ENCODE results near the gene ABI3BP. TPM values are rescaled to one million over a fixed set of nuclear protein-coding genes. Genes with fewer than 3 reads are reported as not detected.

The ABI3BP gene
- total RNA-seq = 100 to 1,000 TPM in 1 of 2 donors, 10 to 100 TPM in 1; 46.8 to 185 TPM

GRCh38 chr3:100993309-100993708 lies at the start of gene ABI3BP:
Gene ABI3BP (minus strand): TSS chr3:100993421. CDS start chr3:100993384, 37 bp downstream.
- Histone ChIP-seq H3K27me3 (replicated peaks; ENCODE audit: insufficient read depth) (no peaks in the 10 kb centered on the region), H3K27ac (peak within 1 kb of the TSS; percentile 42 to 50), H3K4me1 (ENCODE audit: control insufficient read depth in 1 of 2, low read depth in 2 of 2) (peaks cover 0 to 27% of the 10 kb centered on the region in 2 donors), H3K4me3 (peak within 1 kb of the TSS; percentile 78), H3K36me3 (no peaks in the 10 kb centered on the region), H3K9me3 (no peaks in the 10 kb centered on the region)
- DNase-seq (ENCODE audit: low spot score) (peak; percentile 65), ATAC-seq (ENCODE audit: insufficient number of reproducible peaks, low FRiP score, low read depth) (peak; percentile 83)
- no peak for TF ChIP-seq CTCF (IDR thresholded peaks at IDR 0.05)

DNA sequence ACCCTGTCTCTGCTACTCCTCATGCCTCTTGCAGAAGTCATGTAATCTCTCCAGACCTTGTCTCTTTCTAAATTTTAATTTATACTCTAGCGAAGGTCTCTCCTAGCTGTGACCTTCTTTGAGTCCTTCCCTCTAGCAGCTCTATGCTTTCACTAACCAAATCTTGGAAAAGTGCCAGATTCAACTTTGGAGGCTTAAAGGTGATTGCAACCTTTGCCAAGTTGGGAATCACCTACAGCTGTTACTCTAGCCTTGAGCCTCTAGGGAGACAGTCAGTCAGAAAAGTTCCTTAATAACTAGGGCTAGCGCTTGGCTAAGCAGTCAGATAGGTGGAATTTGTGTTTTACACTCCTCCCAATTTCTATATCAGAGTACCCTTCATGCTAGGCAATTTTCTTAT lies 46.1 kb upstream of the ABI3BP start:
- no peaks in the 10 kb centered on the region for H3K27me3 ChIP-seq (replicated peaks; ENCODE audit: insufficient read depth)
- H3K27ac ChIP-seq = no peak overlapping the region
- H3K4me3 ChIP-seq = no peak overlapping the region
- peaks cover 0 to 33% of the 10 kb centered on the region in 2 donors for H3K4me1 ChIP-seq (ENCODE audit: control insufficient read depth in 1 of 2, low read depth in 2 of 2)
- H3K36me3 ChIP-seq = no peaks in the 10 kb centered on the region
- ATAC-seq (ENCODE audit: insufficient number of reproducible peaks, low FRiP score, low read depth) = no peak
- no peak for DNase-seq (ENCODE audit: low spot score)
- H3K9me3 ChIP-seq = no peaks in the 10 kb centered on the region
- TF ChIP-seq CTCF (IDR thresholded peaks at IDR 0.05) = no peak

DNA sequence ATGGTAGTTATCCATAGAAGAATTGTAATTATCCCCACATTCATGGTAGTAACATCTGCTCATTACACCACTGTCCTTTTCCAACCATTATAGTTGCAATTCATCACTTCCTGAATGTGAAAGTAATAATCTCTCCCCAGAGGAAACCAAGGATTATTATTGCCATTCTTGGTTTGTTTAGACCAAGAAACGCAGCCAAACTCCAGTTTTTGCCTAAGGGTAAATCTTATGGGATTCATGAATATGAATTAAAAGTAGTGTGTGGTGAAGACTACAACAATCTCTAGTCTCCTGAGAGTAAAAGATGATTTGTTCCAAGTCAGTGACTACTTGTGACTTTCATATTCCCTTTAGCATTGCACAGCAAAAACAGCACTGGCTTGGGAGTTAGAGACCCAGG lies 45.7 kb upstream of the ABI3BP start:
- Histone ChIP-seq H3K4me3 (no peak overlapping the region), H3K9me3 (no peaks in the 10 kb centered on the region), H3K27ac (no peak overlapping the region), H3K4me1 (ENCODE audit: control insufficient read depth in 1 of 2, low read depth in 2 of 2) (peaks cover 0 to 33% of the 10 kb centered on the region in 2 donors), H3K27me3 (replicated peaks; ENCODE audit: insufficient read depth) (no peaks in the 10 kb centered on the region), H3K36me3 (no peaks in the 10 kb centered on the region)
- ATAC-seq (ENCODE audit: insufficient number of reproducible peaks, low FRiP score, low read depth) (no peak), DNase-seq (ENCODE audit: low spot score) (no peak)
- TF ChIP-seq CTCF (IDR thresholded peaks at IDR 0.05) = no peak

- Histone ChIP-seq H3K27ac (no peak overlapping the region), H3K36me3 (no peaks in the 10 kb centered on the region), H3K4me1 (ENCODE audit: control insufficient read depth in 1 of 2, low read depth in 2 of 2) (peaks cover 0 to 31% of the 10 kb centered on the region in 2 donors), H3K4me3 (no peak overlapping the region), H3K9me3 (no peaks in the 10 kb centered on the region), H3K27me3 (replicated peaks; ENCODE audit: insufficient read depth) (no peaks in the 10 kb centered on the region)
- no peak for ATAC-seq (ENCODE audit: insufficient number of reproducible peaks, low FRiP score, low read depth)
- no peak for TF ChIP-seq CTCF (IDR thresholded peaks at IDR 0.05)
- DNase-seq (ENCODE audit: low spot score) = no peak
Measured at GRCh38 chr3:101038393-101038792, 45.2 kb upstream of the ABI3BP start.

DNA sequence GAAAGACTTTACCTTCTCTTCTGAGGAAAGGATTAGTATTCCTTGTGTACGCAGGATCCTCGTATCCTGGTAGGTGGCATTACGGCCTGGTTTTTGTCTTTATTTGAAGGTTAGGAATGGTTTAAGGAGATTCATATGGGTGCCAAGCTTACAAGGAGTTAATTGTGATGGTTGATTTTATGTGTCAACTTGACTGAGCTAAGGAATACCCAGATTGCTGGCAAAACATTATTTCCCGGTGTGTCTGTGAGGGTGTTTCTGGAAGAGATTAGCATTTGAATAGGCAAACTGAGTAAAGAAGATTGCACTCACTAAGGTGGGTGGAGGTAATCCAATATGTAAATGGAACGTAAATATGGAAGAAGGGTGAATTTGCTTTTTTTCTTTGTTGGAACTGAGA lies 44.4 kb upstream of the ABI3BP start:
- DNase-seq (ENCODE audit: low spot score) = no peak
- no peak for ATAC-seq (ENCODE audit: insufficient number of reproducible peaks, low FRiP score, low read depth)
- Histone ChIP-seq H3K27me3 (replicated peaks; ENCODE audit: insufficient read depth) (no peaks in the 10 kb centered on the region), H3K9me3 (no peaks in the 10 kb centered on the region), H3K4me1 (ENCODE audit: control insufficient read depth in 1 of 2, low read depth in 2 of 2) (peaks cover 0 to 25% of the 10 kb centered on the region in 2 donors), H3K36me3 (no peaks in the 10 kb centered on the region), H3K27ac (no peak overlapping the region), H3K4me3 (no peak overlapping the region)
- TF ChIP-seq CTCF (IDR thresholded peaks at IDR 0.05) = no peak
